K562 (cell line): ENCODE data around the gene CUTA. TPM values are rescaled to one million over a fixed set of nuclear protein-coding genes. Genes with fewer than 3 reads are reported as not detected.
A peak's percentile ranks its signal among the peaks of the same experiment; 100 is the strongest.

Experiments
- AFF4 ChIP-seq: sonication (generic); formaldehyde crosslinking; IDR thresholded peaks from 2 replicates; pipeline ENCODE4 v1.8.0; 2023; ENCODE audit warnings: mild to moderate bottlenecking, missing genetic modification reagents
- ARID1B ChIP-seq: fragments of 450-650 bp; IDR thresholded peaks from 2 replicates; pipeline ENCODE4 v1.6.1; 2016; ENCODE audit warnings: antibody characterized with exemption, mild to moderate bottlenecking, inconsistent platforms
- CREB1 ChIP-seq, 2 experiments: sonication (generic) in 1 of 2; formaldehyde crosslinking in 1 of 2; IDR thresholded peaks; 2 replicates each; pipeline versions ENCODE4 v1.6.1 to v1.8.0; 2012 to 2022; ENCODE audit warnings: inconsistent platforms in 1 of 2, mild to moderate bottlenecking in 1 of 2, missing genetic modification reagents in 1 of 2, moderate library complexity in 1 of 2
- FOS ChIP-seq: IDR thresholded peaks from 3 replicates; pipeline ENCODE4 v1.6.1; 2011; ENCODE audit not compliant: insufficient read length; ENCODE audit errors: extremely low read depth
- NFIC ChIP-seq: fragments of 450-650 bp; IDR thresholded peaks from 2 replicates; pipeline ENCODE4 v1.6.1; 2017; ENCODE audit warnings: mild to moderate bottlenecking, inconsistent platforms
- NKRF ChIP-seq: fragments of 450-650 bp; IDR thresholded peaks from 2 replicates; pipeline ENCODE4 v1.6.1; 2016; ENCODE audit warnings: borderline replicate concordance
- PREB ChIP-seq: sonication (generic); formaldehyde crosslinking; IDR thresholded peaks from 2 replicates; pipeline ENCODE4 v1.8.1; 2023; ENCODE audit warnings: mild to moderate bottlenecking, missing genetic modification reagents
- RFX1 ChIP-seq: fragments of 450-650 bp; IDR thresholded peaks from 2 replicates; pipeline ENCODE4 v1.6.1; 2016; ENCODE audit warnings: mild to moderate bottlenecking, moderate library complexity
- ZBTB11 ChIP-seq, 3 experiments: fragments of 200-800 bp in 1 of 3; fragments of 250-450 bp in 1 of 3; fragments of 450-650 bp in 1 of 3; sonication (Bioruptor Pico) in 1 of 3; sonication (Bioruptor generic) in 1 of 3; formaldehyde crosslinking in 1 of 3; IDR thresholded peaks; 2 replicates each; pipeline versions ENCODE4 v1.6.1 to v1.8.0; 2016 to 2022; ENCODE audit warnings: mild to moderate bottlenecking in 2 of 3, missing genetic modification characterization in 2 of 3, missing compliant biosample characterization in 1 of 3, moderate library complexity in 1 of 3
- ZNF212 ChIP-seq: fragments of 450-650 bp; formaldehyde crosslinking; IDR thresholded peaks from 2 replicates; pipeline ENCODE4 v1.4.0; 2020; ENCODE audit warnings: mild to moderate bottlenecking
- ZNF41 ChIP-seq: fragments of 250-450 bp; sonication (Bioruptor Pico); conservative IDR thresholded peaks from 2 replicates; pipeline ENCODE4 v1.4.0; 2020; ENCODE audit warnings: mild to moderate bottlenecking
- polyA plus RNA-seq, 8 experiments: library from polyadenylated mRNA; depleted of rRNA in 4 of 8; stranded (reverse) in 5 of 8; unstranded in 3 of 8; fragments of >200 nt; fragmentation: Nextera tagmentation in 2 of 8; fragmentation: Illumina TruSeq in 1 of 8; extraction: Ambion mirVana in 2 of 8; extraction: Trizol in 1 of 8; gene quantifications; 2 replicates each; pipeline versions ENCODE4 v1.2.1 to v1.2.3, GENCODE V29; 2011 to 2014; ENCODE audit warnings: inconsistent platforms in 1 of 8, missing spikeins in 1 of 8
- total RNA-seq, 7 experiments: library from RNA; depleted of rRNA in 6 of 7; stranded (reverse); fragments of >200 nt in 6 of 7; fragmentation: Illumina TruSeq in 2 of 7; extraction: Trizol in 2 of 7; gene quantifications; 2 replicates each; pipeline versions ENCODE4 v1.2.1 to v1.2.3, GENCODE V29; 2011 to 2021; ENCODE audit warnings: low replicate concordance in 1 of 7

CUTA gene
- total and polyA plus RNA-seq, 9 of the 15 experiments (the other 6 are each of a cell fraction or from before 2014, with no cell fraction given), result 166 to 682 (median 310) TPM

- TF ChIP-seq AFF4 (CRISPR knock-in tag) (peak; percentile 60; the same call in 1 of the 2 replicates), FOS (peak; percentile 37), CREB1 (IDR thresholded peaks at IDR 0.05) (no peak), CREB1 (CRISPR knock-in tag; IDR thresholded peaks at IDR 0.05) (0 out of 2 replicates have a peak, but pooled peaks have one; percentile 49), ARID1B (0 out of 2 replicates have a peak, but pooled peaks have one; percentile 56), ZNF41 (CRISPR knock-in tag) (no peak), PREB (CRISPR knock-in tag) (peak; percentile 93; the same call in 1 of the 2 replicates), NKRF (no peak), ZBTB11 (CRISPR knock-in tag; IDR thresholded peaks at IDR 0.05) (no peak), RFX1 (peak; percentile 32; the same call in 1 of the 2 replicates), NFIC (0 out of 2 replicates have a peak, but pooled peaks have one; percentile 2), ZNF212 (CRISPR knock-in tag) (no peak)
Observed at GRCh38 chr6:33417128-33417902, 592 bp downstream of the CUTA start (continued).
